ENCODE measurements around the gene MEA1.
A peak's percentile ranks its signal among the peaks of the same experiment; 100 is the strongest.

Gene MEA1

GRCh38 chr6:43037706-43038105 is 24.0 kb upstream of the MEA1 start:
- no peak for DNase-seq

DNA sequence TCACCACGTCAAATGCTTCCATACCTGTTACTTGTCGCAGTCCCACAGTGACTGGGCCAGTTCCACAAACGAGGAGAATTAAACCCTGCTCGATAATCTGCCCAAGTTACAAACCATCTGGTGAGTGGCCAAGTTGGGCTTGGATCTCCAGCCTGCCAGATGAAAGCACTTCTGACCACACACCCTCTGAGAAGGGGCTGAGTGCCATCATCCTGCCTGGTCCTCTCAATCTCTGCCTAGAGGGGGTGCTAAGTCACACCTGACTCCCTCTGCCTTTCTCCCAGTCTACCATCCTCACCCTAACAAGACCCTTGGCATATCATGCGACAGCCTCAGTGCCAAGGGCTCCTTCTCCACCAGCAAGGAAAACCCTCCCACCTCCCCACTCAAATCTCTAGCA is 23.5 kb upstream of the MEA1 start:
- no peak for DNase-seq

DNA sequence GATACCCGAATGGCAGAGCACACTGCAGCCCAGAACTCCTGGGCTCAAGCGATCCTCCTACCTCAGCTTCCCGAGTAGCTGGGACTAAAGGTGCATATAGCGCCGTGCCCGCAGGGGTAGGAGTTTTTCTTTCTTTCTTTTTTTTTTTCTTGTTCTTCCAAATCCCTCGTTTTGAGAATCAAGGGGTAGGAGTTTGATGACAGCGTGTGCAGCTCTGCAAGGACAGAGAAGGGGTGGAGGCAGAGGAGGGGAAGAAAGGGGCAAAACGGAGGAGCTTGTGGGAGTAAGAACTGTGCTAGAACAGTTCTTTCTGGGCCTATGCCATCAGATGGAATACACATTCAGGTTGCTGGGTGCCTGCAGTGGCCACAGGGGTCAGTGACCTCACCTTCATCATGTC is 23.0 kb upstream of the MEA1 start:
- no peak for DNase-seq

- no peak for DNase-seq
Observed at GRCh38 chr6:43035495-43036194, 21.9 kb upstream of the MEA1 start.

DNA sequence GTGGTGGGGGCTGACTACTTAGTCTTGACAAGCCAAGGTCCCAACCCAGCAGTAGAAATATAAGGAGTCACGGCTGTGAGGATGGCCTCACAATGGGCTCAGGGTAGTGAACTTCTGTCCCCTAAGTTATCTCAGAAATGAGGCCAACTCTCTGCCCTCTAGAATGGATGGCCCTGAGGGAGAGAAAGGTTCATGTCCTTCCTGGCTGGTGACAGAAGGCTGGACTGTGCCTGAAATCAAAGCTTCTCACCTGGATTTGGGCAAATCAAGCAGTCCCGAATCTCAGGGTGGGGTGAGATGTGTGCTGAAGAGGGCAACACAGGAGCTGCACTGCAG is 20.4 kb upstream of the MEA1 start:
- no peak for DNase-seq

- no peak for DNase-seq
Observed at GRCh38 chr6:43033496-43034189, 19.9 kb upstream of the MEA1 start.

DNA sequence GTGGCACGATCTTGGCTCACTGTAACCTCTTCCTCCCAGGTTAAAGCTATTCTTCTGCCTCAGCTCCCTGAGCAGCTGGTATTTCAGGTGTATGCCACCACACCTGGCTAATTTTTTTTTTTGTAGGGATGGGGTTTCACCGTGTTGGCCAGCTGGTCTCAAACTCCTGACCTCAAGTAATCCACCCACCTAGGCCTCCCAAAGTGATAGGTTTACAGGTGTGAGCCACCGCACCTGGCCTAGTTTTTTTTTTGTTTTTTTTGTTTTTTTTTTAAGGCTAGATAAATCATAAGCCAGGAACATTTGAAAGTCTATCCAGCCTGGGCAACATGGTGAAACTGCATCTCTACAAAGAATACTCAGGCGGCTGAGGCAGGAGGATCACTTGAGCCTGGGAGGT is 18.6 kb upstream of the MEA1 start:
- no peak for DNase-seq

DNA sequence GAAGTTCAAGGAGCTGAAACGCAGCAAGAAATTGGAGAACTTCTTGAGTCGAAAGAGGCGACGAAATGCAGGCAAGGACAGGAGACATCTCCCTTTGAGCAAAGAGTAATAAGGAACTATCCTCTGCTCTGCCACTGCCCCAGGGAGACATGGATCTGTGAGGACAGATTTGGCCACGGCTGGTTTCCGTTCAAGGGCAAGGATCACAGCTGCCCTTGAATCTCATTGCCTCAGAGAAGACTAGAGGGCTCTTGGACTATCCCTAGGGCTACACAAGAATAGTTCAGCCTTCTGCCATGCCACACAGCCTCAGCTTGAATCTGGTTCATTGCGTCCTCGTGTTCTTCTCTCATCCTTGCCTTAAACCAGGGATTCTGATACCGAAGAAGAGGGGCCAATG is 15.4 kb upstream of the MEA1 start:
- no peak for DNase-seq

DNA sequence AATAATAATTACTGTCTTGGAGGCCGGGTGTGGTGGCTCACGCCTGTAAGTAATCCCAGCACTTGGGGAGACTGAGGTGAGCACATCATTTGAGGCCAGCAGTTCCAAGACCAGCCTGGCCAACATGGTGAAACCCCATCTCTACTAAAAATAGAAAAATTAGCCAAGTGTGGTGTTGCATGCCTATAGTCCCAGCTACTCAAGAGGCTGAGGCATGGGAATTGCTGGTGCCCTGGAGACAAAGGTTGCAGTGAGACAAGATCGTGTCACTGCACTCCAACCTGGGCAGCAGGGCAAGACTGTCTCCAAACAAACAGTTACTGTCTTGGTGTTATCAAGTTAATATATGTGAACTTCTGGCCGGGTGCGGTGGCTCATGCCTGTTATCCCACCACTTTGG is 12.6 kb upstream of the MEA1 start:
- no peak for DNase-seq

GRCh38 chr6:43024436-43024835 is 10.7 kb upstream of the MEA1 start:
- no peak for DNase-seq

- peak; percentile 9 for DNase-seq
Observed at GRCh38 chr6:43021270-43022047, 7.7 kb upstream of the MEA1 start, which contains the start of gene RRP36. RRP36 (plus strand) TSS chr6:43021623; CDS start chr6:43021655, 32 bp downstream.

- DNase-seq: no peak
Observed at GRCh38 chr6:43020847-43021246, 7.1 kb upstream of the MEA1 start.

DNA sequence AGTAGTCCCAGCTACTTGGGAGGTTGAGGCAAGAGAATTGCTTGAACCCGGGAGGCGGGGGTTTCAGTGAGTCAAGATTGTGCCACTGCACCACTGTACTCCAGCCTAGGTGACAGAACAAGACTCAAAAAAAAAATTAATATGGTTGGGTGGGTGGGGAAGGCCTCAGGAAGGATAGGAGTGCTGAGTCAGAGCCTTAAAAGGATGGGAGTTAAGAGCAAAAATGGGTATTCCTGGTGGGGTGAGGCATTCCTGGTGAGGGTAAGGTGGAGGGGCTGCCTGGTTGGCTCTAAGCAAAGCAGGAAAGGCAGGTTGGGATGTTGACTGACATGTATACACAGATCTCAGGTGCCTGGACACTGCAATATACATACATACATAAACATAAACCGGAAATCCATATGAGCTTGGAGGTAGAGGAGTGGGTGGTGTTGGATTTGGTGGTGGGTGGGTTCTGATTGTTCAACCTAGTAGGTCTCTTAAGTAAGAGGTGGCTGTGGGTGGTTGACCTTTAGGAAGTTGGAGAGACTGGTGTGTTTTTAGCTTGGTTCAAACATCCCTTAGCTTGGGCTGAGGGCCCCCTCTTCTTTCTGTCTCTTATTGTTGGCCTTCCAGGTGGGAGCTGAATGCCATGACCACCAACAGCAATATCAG is 6.4 kb upstream of the MEA1 start:
- no peak for DNase-seq

- DNase-seq: no peak
Observed at GRCh38 chr6:43019152-43019551, 5.4 kb upstream of the MEA1 start.

GRCh38 chr6:43016943-43017334 is 3.2 kb upstream of the MEA1 start:
- DNase-seq: no peak

GRCh38 chr6:43016176-43016942 is 2.6 kb upstream of the MEA1 start:
- no peak for DNase-seq

GRCh38 chr6:43014434-43014909 is 726 bp upstream of the MEA1 start:
- DNase-seq: no peak

GRCh38 chr6:43013097-43013842 is 476 bp downstream of the MEA1 start:
- no peak for DNase-seq

DNA sequence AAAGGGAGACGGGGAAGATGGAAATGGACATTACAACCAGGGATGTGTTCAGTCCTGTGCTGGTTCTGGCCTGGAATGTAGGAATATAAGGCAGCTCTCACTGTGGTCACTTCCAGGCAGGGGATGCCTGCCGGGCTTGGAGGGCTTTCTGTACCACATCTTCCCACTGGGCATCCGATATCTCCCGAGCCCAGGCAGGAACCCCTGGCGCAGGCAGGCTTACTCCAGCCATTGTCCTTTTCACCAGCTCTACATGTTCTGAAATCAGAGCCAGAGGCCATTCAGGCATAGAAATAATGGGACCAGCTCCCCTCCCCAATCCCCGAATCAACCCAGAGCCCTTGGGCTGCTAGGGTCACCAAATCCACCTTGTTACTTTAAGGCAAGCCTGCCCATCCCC is 1.4 kb downstream of the MEA1 start:
- no peak for DNase-seq

DNA sequence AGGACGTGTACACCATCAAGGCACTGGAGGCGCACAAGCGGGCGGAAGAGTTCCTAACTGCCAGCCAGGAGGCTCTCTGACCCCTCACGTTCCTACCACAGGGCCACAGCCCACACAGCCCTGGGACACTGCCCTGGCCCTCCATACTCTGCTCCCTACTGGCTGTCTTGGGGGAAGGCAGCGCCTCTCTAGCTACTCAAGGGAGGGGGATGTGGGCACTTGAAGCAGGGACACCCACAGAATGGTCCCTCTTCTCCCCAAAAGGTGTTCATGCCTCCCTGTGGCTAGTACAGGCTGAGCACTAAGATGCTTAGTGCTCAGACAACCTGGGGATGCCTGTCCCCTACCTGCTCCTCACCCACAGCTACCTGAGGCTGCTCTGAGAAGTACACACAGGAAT is 2.5 kb downstream of the MEA1 start:
- no peak for DNase-seq

DNA sequence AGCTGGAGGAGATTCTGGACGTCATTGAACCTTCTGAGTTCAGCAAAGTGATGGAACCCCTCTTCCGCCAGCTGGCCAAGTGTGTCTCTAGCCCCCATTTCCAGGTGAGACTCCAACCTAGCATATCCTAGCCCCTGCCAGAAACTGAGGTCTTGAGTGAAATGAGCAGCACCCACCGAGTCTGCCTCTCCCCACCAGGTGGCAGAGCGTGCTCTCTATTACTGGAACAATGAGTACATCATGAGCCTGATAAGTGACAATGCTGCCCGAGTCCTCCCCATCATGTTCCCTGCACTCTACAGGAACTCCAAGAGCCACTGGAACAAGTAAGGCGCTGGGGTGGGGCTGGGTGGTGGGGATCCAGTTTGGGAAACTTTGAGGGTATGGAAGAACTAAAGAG is 4.6 kb downstream of the MEA1 start:
- DNase-seq: no peak

DNA sequence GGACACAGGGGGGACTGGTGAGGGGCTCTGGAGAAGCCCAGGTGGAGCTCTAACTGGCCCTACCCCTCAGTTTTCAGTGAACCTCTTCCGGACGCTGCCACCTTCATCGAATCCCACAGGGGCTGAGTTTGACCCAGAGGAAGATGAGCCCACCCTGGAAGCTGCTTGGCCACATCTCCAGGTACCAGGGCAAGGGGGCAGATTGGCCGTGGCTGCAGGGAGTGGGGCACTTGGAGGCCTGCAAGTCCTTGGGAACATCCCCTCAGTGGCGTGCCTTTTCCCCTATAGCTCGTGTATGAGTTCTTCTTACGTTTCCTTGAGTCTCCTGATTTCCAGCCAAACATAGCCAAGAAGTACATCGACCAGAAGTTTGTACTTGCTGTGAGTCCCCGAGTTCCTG is 6.6 kb downstream of the MEA1 start:
- DNase-seq: no peak

All from NCI-H524 treated with DMSO at 0.1 percent for 48 hours (cell line).